Epidermal melanocyte (primary cell): ENCODE measurements around the gene SYNJ2.

Source experiments
- DNase-seq: peaks from one replicate; pipeline ENCODE4 v3.0.0; 2011; ENCODE audit warnings: low spot score; ENCODE audit not compliant: insufficient read length

SYNJ2 gene

GRCh38 chr6:157982102-157982562, 469 bp downstream of the SYNJ2 start:
- DNase-seq: no peak

- no peak for DNase-seq
These were observed 1.1 kb downstream of the SYNJ2 start for GRCh38 chr6:157982563-157983405.

GRCh38 chr6:157983406-157984119, 1.9 kb downstream of the SYNJ2 start:
- DNase-seq: no peak

- no peak for DNase-seq
These were observed 2.5 kb downstream of the SYNJ2 start for GRCh38 chr6:157984128-157984527.

- DNase-seq: no peak
These were observed 3.1 kb downstream of the SYNJ2 start for GRCh38 chr6:157984686-157985225.

- no peak for DNase-seq
These were observed 3.9 kb downstream of the SYNJ2 start for GRCh38 chr6:157985378-157986155.

GRCh38 chr6:157987788-157988699, 6.4 kb downstream of the SYNJ2 start:
- no peak for DNase-seq

GRCh38 chr6:157988700-157989063, 7.0 kb downstream of the SYNJ2 start:
- no peak for DNase-seq

- DNase-seq: no peak
These were observed 8.1 kb downstream of the SYNJ2 start for GRCh38 chr6:157989541-157990289.

GRCh38 chr6:157990321-157991066, 8.8 kb downstream of the SYNJ2 start:
- DNase-seq: no peak

- no peak for DNase-seq
These were observed 9.4 kb downstream of the SYNJ2 start for GRCh38 chr6:157991067-157991432.

GRCh38 chr6:157993076-157993475, 11.4 kb downstream of the SYNJ2 start:
- no peak for DNase-seq

GRCh38 chr6:157994125-157994795, 12.6 kb downstream of the SYNJ2 start:
- no peak for DNase-seq

GRCh38 chr6:157995458-157995857, 13.8 kb downstream of the SYNJ2 start:
- DNase-seq: no peak

GRCh38 chr6:157996201-157996712, 14.6 kb downstream of the SYNJ2 start:
- DNase-seq: no peak

- no peak for DNase-seq
These were observed 15.4 kb downstream of the SYNJ2 start for GRCh38 chr6:157996918-157997702.

GRCh38 chr6:157997893-157998608, 16.4 kb downstream of the SYNJ2 start:
- no peak for DNase-seq
